IMR-90 (cell line): ENCODE data around the gene CARF. TPM values are rescaled to one million over a fixed set of nuclear protein-coding genes. Genes with fewer than 3 reads are reported as not detected.

Source experiments
- ATAC-seq: fragments of 200-7000 bp; cut with Tn5 transposase; 2 replicates; pipeline ENCODE4 v1.9.1; 2020; ENCODE audit warnings: low read depth, mild to moderate bottlenecking, moderate library complexity
- BruUV-seq: library from RNA; stranded (reverse); fragments of 400-500 nt; replicated peaks from 2 replicates; lab custom pipeline; 2021; lab: Mats Ljungman, UMichigan
- CTCF ChIA-PET: fragments of 300-600 bp; formaldehyde crosslinking; extraction: SDS; loops from one replicate; lab custom pipeline; 2021; ENCODE audit warnings: antibody characterized with exemption; lab: Yijun Ruan, JAX
- POLR2A ChIA-PET: fragments of 300-600 bp; sonication (Branson Sonifier 250); formaldehyde crosslinking; loops from one replicate; lab custom pipeline; 2022; ENCODE audit warnings: antibody characterized with exemption; ENCODE audit not compliant: unreplicated experiment; lab: Charles Lee
- DNase-seq: peaks from one replicate; pipeline ENCODE4 v3.0.0; 2013
- H2AFZ ChIP-seq: replicated peaks from 2 replicates; pipeline ENCODE3; 2013; ENCODE audit warnings: low read length, mild to moderate bottlenecking; ENCODE audit not compliant: poor library complexity
- H2AK5ac ChIP-seq: 2 replicates; pipeline ENCODE4 v1.6.1; 2013; ENCODE audit warnings: low read depth, low read length, inconsistent platforms
- H2AK9ac ChIP-seq: replicated peaks from 2 replicates; pipeline ENCODE3; 2013; ENCODE audit warnings: mild to moderate bottlenecking, low read depth, low read length, moderate library complexity; ENCODE audit not compliant: poor library complexity
- H2BK120ac ChIP-seq: 2 replicates; pipeline ENCODE4 v1.6.1; 2013; ENCODE audit warnings: low read depth, low read length, inconsistent platforms
- H2BK15ac ChIP-seq: 3 replicates; pipeline ENCODE4 v1.6.1; 2013; ENCODE audit warnings: low read depth, low read length, inconsistent platforms
- H2BK20ac ChIP-seq: 2 replicates; pipeline ENCODE4 v1.6.1; 2013; ENCODE audit warnings: low read depth, mild to moderate bottlenecking, inconsistent platforms, low read length, moderate library complexity
- H2BK5ac ChIP-seq: 2 replicates; pipeline ENCODE4 v1.6.1; 2013; ENCODE audit warnings: mild to moderate bottlenecking, low read depth, low read length, inconsistent platforms; ENCODE audit not compliant: poor library complexity, severe bottlenecking
- H3K14ac ChIP-seq: replicated peaks from 2 replicates; pipeline ENCODE4 v1.6.1; 2013; ENCODE audit warnings: low read depth, low read length, inconsistent platforms
- H3K18ac ChIP-seq: 2 replicates; pipeline ENCODE4 v1.6.1; 2013; ENCODE audit warnings: low read depth, low read length, control low read depth
- H3K23ac ChIP-seq: 2 replicates; pipeline ENCODE4 v1.6.1; 2013; ENCODE audit warnings: low read depth, low read length, inconsistent platforms
- H3K27ac ChIP-seq: 2 replicates; pipeline ENCODE4 v1.5.1; 2013; ENCODE audit warnings: mild to moderate bottlenecking, control low read depth, low read length; ENCODE audit not compliant: insufficient read depth
- H3K27me3 ChIP-seq: 2 replicates; pipeline ENCODE4 v1.6.1; 2013; ENCODE audit warnings: low read length; ENCODE audit not compliant: control insufficient read depth, insufficient read depth
- H3K36me3 ChIP-seq: 2 replicates; pipeline ENCODE4 v1.6.1; 2013; ENCODE audit warnings: low read length, mixed read lengths; ENCODE audit not compliant: control insufficient read depth, insufficient read depth
- H3K4ac ChIP-seq: 2 replicates; pipeline ENCODE4 v1.6.1; 2013; ENCODE audit warnings: low read depth, low read length, inconsistent platforms
- H3K4me1 ChIP-seq: 2 replicates; pipeline ENCODE4 v1.6.1; 2013; ENCODE audit warnings: low read length, mixed read lengths; ENCODE audit not compliant: control insufficient read depth, insufficient read depth
- H3K4me2 ChIP-seq: 2 replicates; pipeline ENCODE4 v1.6.1; 2013; ENCODE audit warnings: low read depth, mild to moderate bottlenecking, control low read depth, low read length, moderate library complexity
- H3K4me3 ChIP-seq: 2 replicates; pipeline ENCODE4 v1.5.1; 2013; ENCODE audit warnings: low read depth, mild to moderate bottlenecking, control low read depth, low read length, moderate library complexity; ENCODE audit not compliant: insufficient read depth
- H3K56ac ChIP-seq: 2 replicates; pipeline ENCODE4 v1.6.1; 2013; ENCODE audit warnings: low read length, inconsistent platforms; ENCODE audit not compliant: insufficient read depth; ENCODE audit errors: extremely low read depth
- H3K79me1 ChIP-seq, 2 experiments: 2 replicates each; pipeline ENCODE4 v1.6.1; 2013; ENCODE audit warnings: low read length in 2 of 2, inconsistent platforms in 1 of 2, low read depth in 1 of 2
- H3K9ac ChIP-seq: 2 replicates; pipeline ENCODE4 v1.6.1; 2013; ENCODE audit warnings: low read depth, low read length, control low read depth
- H3K9me1 ChIP-seq: 2 replicates; pipeline ENCODE4 v1.6.1; 2013; ENCODE audit warnings: low read length, inconsistent platforms; ENCODE audit not compliant: insufficient read depth
- H3K9me3 ChIP-seq: 2 replicates; pipeline ENCODE4 v1.6.1; 2013; ENCODE audit warnings: low read length; ENCODE audit not compliant: control insufficient read depth, insufficient read depth
- H4K20me1 ChIP-seq: 2 replicates; pipeline ENCODE4 v1.6.1; 2013; ENCODE audit warnings: low read length, inconsistent platforms; ENCODE audit not compliant: insufficient read depth
- H4K5ac ChIP-seq: 2 replicates; pipeline ENCODE4 v1.6.1; 2013; ENCODE audit warnings: mild to moderate bottlenecking, low read depth, low read length, control low read depth
- H4K8ac ChIP-seq, 2 experiments: 2 replicates each; pipeline ENCODE4 v1.6.1; 2013; ENCODE audit warnings: low read depth in 2 of 2, low read length in 2 of 2, control low read depth in 1 of 2, inconsistent platforms in 1 of 2
- H4K91ac ChIP-seq: 2 replicates; pipeline ENCODE4 v1.6.1; 2013; ENCODE audit warnings: low read depth, low read length, inconsistent platforms; ENCODE audit not compliant: insufficient read depth
- CEBPB ChIP-seq: IDR thresholded peaks from 2 replicates; pipeline ENCODE4 v1.6.1; 2012; ENCODE audit warnings: low read depth, low read length, improper control_type of control experiment
- CTCF ChIP-seq: conservative IDR thresholded peaks from 2 replicates; pipeline ENCODE4 v1.5.1; 2012; ENCODE audit warnings: mild to moderate bottlenecking, low read depth, low read length, improper control_type of control experiment
- FOS ChIP-seq: fragments of 150-350 bp; IDR thresholded peaks from 2 replicates; pipeline ENCODE4 v1.6.1; 2016; ENCODE audit warnings: low read depth, low read length
- MAZ ChIP-seq: IDR thresholded peaks from 2 replicates; pipeline ENCODE4 v1.6.1; 2012; ENCODE audit warnings: low read depth, mild to moderate bottlenecking, low read length, improper control_type of control experiment, moderate library complexity, borderline replicate concordance
- NFE2L2 ChIP-seq: fragments of 150-350 bp; IDR thresholded peaks from 2 replicates; pipeline ENCODE4 v1.6.1; 2016; ENCODE audit warnings: low read depth, mild to moderate bottlenecking, low read length
- RCOR1 ChIP-seq: IDR thresholded peaks from 2 replicates; pipeline ENCODE4 v1.6.1; 2012; ENCODE audit warnings: mild to moderate bottlenecking, low read length, improper control_type of control experiment; ENCODE audit not compliant: insufficient replicate concordance
- USF2 ChIP-seq: fragments of 150-350 bp; IDR thresholded peaks from 2 replicates; pipeline ENCODE4 v1.6.1; 2017; ENCODE audit warnings: mild to moderate bottlenecking, antibody characterized with exemption, low read length, low read depth
- WGBS, 2 experiments: methylation state at CpG; one replicate each; pipeline versions ENCODE4 v1.1.5 to v1.1.7; 2013; ENCODE audit warnings: missing lambda C conversion rate in 2 of 2; ENCODE audit not compliant: insufficient read length in 1 of 2; ENCODE audit errors: extremely low coverage in 2 of 2; 5-methylcytosine and 5-hydroxymethylcytosine counted together
- dilution Hi-C: fragments of 300-500 bp; cut with HindIII; formaldehyde crosslinking; loops from one replicate; pipeline ENCODE4 v1.14.3; 2018; ENCODE audit warnings: low sequenced_read_pairs; ENCODE audit not compliant: unreplicated experiment
- in situ Hi-C: fragments of 300-500 bp; cut with MboI; formaldehyde crosslinking; loops from 3 replicates; pipeline ENCODE4 v1.14.3; 2019; ENCODE audit warnings: low sequenced_read_pairs, inconsistent platforms, mixed read lengths
- intact Hi-C: fragments of 100-400 bp; cut with micrococcal nuclease; formaldehyde crosslinking; loops from 2 replicates; pipeline ENCODE4 v1.10.0; 2022
- polyA plus RNA-seq, 3 experiments: library from polyadenylated mRNA; depleted of rRNA; stranded (reverse); fragments of >200 nt; gene quantifications; 2 replicates each; pipeline ENCODE4 v1.2.3, GENCODE V29; 2012; ENCODE audit warnings: low replicate concordance in 1 of 3
- total RNA-seq: library from RNA; depleted of rRNA; stranded (reverse); fragments of >200 nt; gene quantifications from 2 replicates; pipeline ENCODE4 v1.2.3, GENCODE V29; 2012

Gene CARF
- total and polyA plus RNA-seq, 2 of the 4 experiments (the other 2 are of a cell fraction): 2.4 to 5.6 TPM

GRCh38 chr2:203022751-203023150 is 110.7 kb downstream of the CARF start:
- Histone ChIP-seq H4K8ac (no peak overlapping the region), H3K4me3 (no peak overlapping the region), H2AK9ac (no peak overlapping the region), H4K91ac (no peak overlapping the region), H3K27ac (no peak overlapping the region), H3K79me1 (peaks cover 0 to 42% of the 10 kb centered on the region in 2 experiments), H3K4me2 (peak overlapping the region; percentile 75; the same call in 1 of the 2 replicates), H3K9ac (no peak overlapping the region), H3K14ac (no peak overlapping the region), H3K27me3 (no peaks in the 10 kb centered on the region), H3K56ac (no peak overlapping the region), H2BK120ac (no peak overlapping the region), H3K36me3 (peaks cover 3% of the 10 kb centered on the region), H3K18ac (no peak overlapping the region), H3K4me1 (peaks cover 2% of the 10 kb centered on the region), H2AFZ (no peak overlapping the region), H2BK5ac (peak overlapping the region; percentile 23), H4K5ac (no peak overlapping the region), H3K4ac (no peak overlapping the region), H3K9me3 (no peaks in the 10 kb centered on the region), H3K23ac (no peak overlapping the region), H2BK15ac (no peak overlapping the region), H2BK20ac (no peak overlapping the region), H3K9me1 (peaks cover 3% of the 10 kb centered on the region; the same call in 1 of the 2 replicates), H2AK5ac (no peak overlapping the region), H4K20me1 (peaks cover 9% of the 10 kb centered on the region; the same call in 1 of the 2 replicates)
- CTCF ChIA-PET: no interaction called here
- dilution Hi-C loops (no loop called here), intact Hi-C loops (no loop called here), in situ Hi-C loops (no loop called here)
- TF ChIP-seq MAZ (no peak), RCOR1 (no peak), CEBPB (no peak), NFE2L2 (no peak), USF2 (no peak), CTCF (no peak), FOS (no peak)
- DNase-seq (peak; percentile 42), ATAC-seq (no peak)
- POLR2A ChIA-PET: no interaction called here
- no CpG with 5 or more reads among the region's 1 CpG for WGBS, 2 experiments
- no TSS peak for BruUV-seq
